Right cardiac atrium (tissue), 5 donors: ENCODE results near the gene MYH10. TPM values are rescaled to one million over a fixed set of nuclear protein-coding genes. Genes with fewer than 3 reads are reported as not detected.

ENCODE experiments used
- ATAC-seq, 2 donors: fragments of 200-7000 bp; cut with Tn5 transposase; one replicate each; pipeline versions ENCODE4 v1.8.0 to v1.9.1; 2020; ENCODE audit warnings: moderate library complexity in 2 of 2, mild to moderate bottlenecking in 1 of 2
- DNase-seq, 3 donors: peaks; one replicate each; pipeline ENCODE4 v3.0.0-alpha.2; 2020
- H3K27ac ChIP-seq: one replicate; pipeline ENCODE4 v1.5.1; 2013; ENCODE audit warnings: mild to moderate bottlenecking, low read length, control low read depth, moderate library complexity
- H3K27me3 ChIP-seq: one replicate; pipeline ENCODE4 v1.6.1; 2013; ENCODE audit not compliant: control insufficient read depth, insufficient read depth
- H3K4me1 ChIP-seq: one replicate; pipeline ENCODE4 v1.6.1; 2013; ENCODE audit warnings: low read length; ENCODE audit not compliant: control insufficient read depth, insufficient read depth
- H3K4me3 ChIP-seq: one replicate; pipeline ENCODE4 v1.5.1; 2013; ENCODE audit warnings: low read length, control low read depth
- H3K9me3 ChIP-seq: one replicate; pipeline ENCODE4 v1.6.1; 2013; ENCODE audit warnings: low read length; ENCODE audit not compliant: control insufficient read depth
- WGBS: extraction: QIAGEN DNeasy Blood & Tissue Kit; methylation state at CpG from one replicate; pipeline ENCODE4 v1.1.7; 2013; 5-methylcytosine and 5-hydroxymethylcytosine counted together
- intact Hi-C, 4 donors: fragments of 100-400 bp; cut with DNase I; formaldehyde crosslinking; loops; one replicate each; pipeline versions ENCODE4 v1.11.0 to v1.14.0; 2022 to 2023
- polyA plus RNA-seq: library from polyadenylated mRNA; stranded (reverse); fragments of 200-250 nt; gene quantifications from one replicate; pipeline ENCODE4 v1.2.3, GENCODE V29; 2013
- total RNA-seq, 4 donors: library from RNA; stranded (reverse); fragmentation: NEBNext Ultra II Directional; extraction: Animal tissue kit (Norgen Biotek cat#: 25700); gene quantifications; one replicate each; pipeline ENCODE4 v1.2.1, GENCODE V29; 2021
- donor health status: healthy with polysubstance abuse.
- donor health status: DM: no; HTN: yes; CAD: no.
- donor health status: DM: no; HTN: no; CAD: no.
- donor health status: DM: no; HTN: yes; CAD: no; lungs with severe emphysema.
- donor health status: DM: yes; HTN: yes; CAD: no.

The MYH10 gene
- total and polyA plus RNA-seq, 5 donors: 21.8 to 75.2 (median 58.4) TPM

DNA sequence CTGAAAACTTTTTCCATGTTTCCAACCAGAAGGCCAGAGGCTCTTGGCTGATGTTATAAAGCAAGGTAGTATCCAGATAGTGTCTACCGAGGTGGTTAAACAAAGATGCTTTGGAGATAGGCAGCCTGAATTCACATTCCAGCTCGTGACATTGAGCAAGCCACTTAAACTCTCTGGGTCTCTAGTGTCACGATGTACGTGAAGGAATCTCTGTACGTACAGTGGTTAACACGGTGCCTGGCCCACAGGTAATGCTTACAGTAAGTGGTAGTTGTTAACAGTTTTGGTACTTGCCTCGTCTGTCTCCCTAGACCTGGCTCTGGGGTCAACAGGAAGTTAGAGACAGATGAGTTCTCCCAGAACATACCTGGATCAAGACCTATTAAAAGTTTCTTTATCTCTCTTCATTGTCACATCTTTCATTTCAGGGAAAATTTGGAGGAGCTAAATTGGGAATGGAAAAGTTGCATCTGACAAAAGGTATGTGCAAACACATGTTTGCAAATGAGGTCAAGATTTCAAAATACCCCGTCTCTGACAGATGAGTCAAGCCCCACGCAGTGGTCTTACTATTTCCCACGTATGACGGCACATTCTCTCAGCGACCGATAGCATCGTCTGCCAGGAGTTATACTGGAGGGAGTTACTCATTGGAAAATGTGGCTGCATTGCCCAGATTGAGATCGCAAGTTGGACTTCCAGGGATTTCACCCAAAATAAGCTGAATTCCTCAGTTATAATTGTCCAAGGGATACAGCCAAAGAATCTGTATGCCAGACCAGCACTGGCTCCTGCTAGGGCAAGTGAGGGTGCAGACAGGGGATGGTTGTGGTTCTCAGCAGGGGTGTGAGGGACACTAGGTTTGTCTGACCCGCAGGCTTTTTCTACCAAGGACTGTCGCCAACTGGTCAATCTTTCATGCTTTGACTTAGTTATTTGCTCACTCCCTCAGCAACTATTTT lies 18.9 kb upstream of the MYH10 start:
- DNase-seq (peak in 1 of 3 donors; percentile 59), ATAC-seq (peak; percentile 85 to 90)
- no peaks in the 10 kb centered on the region for H3K9me3 ChIP-seq
- intact Hi-C loops: no loop called here
- no peak overlapping the region for H3K27ac ChIP-seq
- WGBS: 75% methylated on average over 17 of the region's 17 CpGs
- no peaks in the 10 kb centered on the region for H3K4me1 ChIP-seq
- no peaks in the 10 kb centered on the region for H3K27me3 ChIP-seq
- no peak overlapping the region for H3K4me3 ChIP-seq

GRCh38 chr17:8647956-8648355 lies 17.4 kb upstream of the MYH10 start:
- intact Hi-C loops: no loop called here
- WGBS: 89% methylated on average over 7 of the region's 7 CpGs
- ATAC-seq: no peak

DNA sequence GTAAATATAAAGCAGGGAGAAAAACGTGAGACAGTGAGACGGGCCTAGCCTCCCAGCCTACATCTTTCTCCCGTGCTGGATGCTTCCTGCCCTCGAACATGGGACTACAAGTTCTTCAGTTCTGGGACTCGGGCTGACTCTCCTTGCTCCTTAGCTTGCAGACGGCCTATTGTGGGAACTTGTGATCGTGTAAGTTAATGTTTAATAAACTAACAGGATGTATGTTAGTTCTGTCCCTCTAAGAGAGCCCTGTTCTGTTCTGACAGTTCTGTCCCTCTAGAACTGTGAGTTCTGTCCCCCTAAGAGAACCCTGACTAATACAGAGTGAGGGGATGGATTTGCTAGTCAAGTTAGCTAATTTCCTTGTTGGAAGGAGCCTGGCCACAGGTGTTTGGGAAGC lies 16.7 kb upstream of the MYH10 start:
- no peaks in the 10 kb centered on the region for H3K9me3 ChIP-seq
- H3K4me1 ChIP-seq: no peaks in the 10 kb centered on the region
- no peaks in the 10 kb centered on the region for H3K27me3 ChIP-seq
- 88% methylated on average over 7 of the region's 7 CpGs for WGBS
- H3K27ac ChIP-seq: no peak overlapping the region
- ATAC-seq (no peak), DNase-seq (no peak)
- no peak overlapping the region for H3K4me3 ChIP-seq
- intact Hi-C loops: no loop called here

More at GRCh38 chr17:8647956-8648355, 17.4 kb upstream of the MYH10 start:
- H3K9me3 ChIP-seq: no peaks in the 10 kb centered on the region
- no peak overlapping the region for H3K27ac ChIP-seq
- no peaks in the 10 kb centered on the region for H3K27me3 ChIP-seq
- H3K4me3 ChIP-seq: no peak overlapping the region
- no peak for DNase-seq
- no peaks in the 10 kb centered on the region for H3K4me1 ChIP-seq

DNA sequence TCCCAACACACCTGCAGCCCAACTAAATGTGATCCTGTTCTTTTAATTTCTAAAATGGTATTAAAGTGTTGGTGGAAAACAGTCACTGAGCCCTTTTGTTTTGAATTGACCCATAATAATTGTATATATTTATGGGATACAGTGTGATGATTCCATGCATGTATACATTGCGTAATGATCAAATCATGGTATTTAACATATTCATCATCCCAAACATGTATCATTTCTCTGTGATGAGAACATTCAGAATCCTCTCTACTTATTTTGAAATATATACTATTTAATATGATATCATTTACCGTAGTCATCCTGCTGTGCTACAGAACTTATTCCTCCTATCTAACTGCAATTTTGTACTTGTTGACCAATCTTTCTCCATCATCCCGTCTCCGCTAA lies 14.0 kb upstream of the MYH10 start:
- WGBS: 96% methylated on average over 4 of the region's 4 CpGs
- H3K4me3 ChIP-seq: no peak overlapping the region
- ATAC-seq: no peak
- no peak for DNase-seq
- no peaks in the 10 kb centered on the region for H3K27me3 ChIP-seq
- no peaks in the 10 kb centered on the region for H3K9me3 ChIP-seq
- H3K4me1 ChIP-seq: no peaks in the 10 kb centered on the region
- intact Hi-C loops: no loop called here
- no peak overlapping the region for H3K27ac ChIP-seq

DNA sequence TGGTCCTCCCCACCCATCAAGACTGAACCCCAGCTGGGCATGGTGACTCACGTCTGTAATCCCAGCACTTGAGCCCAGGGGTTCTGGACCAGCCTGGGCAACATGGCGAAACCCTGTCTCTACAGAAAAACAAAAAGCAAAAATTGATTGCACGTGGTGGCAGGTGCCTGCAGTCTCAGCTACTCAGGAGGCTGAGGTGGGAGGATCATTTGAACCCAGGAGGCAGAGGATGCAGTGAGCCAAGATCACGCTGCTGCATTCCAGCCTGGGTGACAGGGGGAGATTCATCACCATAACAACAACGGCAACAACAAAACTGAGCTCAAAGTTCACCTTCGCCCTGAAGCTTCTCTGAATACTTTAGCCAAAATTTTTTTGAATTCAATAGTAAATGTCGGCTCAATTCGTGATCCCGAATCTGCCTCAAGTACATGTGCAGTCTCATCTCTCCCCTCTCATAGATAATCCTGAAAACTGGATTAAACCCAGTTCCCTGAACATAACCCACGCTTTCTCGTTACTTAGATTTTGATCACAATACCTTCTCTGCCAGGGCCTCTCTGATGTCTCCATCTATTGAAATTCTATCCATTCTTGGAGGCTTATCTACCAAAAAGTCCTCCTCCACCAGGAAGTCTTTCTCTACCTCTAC lies 13.5 kb upstream of the MYH10 start:
- no peak for ATAC-seq
- intact Hi-C loops: no loop called here
- H3K4me1 ChIP-seq: no peaks in the 10 kb centered on the region
- no peak overlapping the region for H3K4me3 ChIP-seq
- WGBS: 83% methylated on average over 11 of the region's 11 CpGs
- no peak for DNase-seq
- H3K27ac ChIP-seq: no peak overlapping the region
- H3K27me3 ChIP-seq: no peaks in the 10 kb centered on the region
- H3K9me3 ChIP-seq: no peaks in the 10 kb centered on the region

DNA sequence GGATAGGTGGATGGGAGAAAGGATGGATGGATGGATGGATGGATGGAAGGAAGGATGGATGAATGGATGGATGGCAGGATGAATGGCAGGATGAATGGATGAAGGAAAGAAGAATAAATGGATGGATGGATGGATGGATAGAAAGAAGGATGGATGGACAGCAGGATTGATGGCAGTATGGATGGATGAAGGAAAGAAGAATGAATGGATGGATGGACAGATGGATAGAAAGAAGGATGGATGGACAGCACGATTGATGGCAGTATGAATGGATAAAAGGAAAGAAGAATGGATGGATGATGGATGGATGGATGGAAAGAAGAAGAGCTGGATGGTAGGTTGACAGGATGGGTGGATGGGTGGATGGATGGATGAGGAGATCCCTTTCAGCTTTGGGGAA lies 9.2 kb upstream of the MYH10 start:
- Histone ChIP-seq H3K27ac (no peak overlapping the region), H3K4me1 (no peaks in the 10 kb centered on the region), H3K9me3 (no peaks in the 10 kb centered on the region), H3K4me3 (no peak overlapping the region), H3K27me3 (no peaks in the 10 kb centered on the region)
- no peak for DNase-seq
- WGBS: 90% methylated on average over 1 of the region's 1 CpG
- ATAC-seq: no peak
- intact Hi-C loops: loop anchor here in 1 of 4 donors (10.0 kb wide), 1 partner anchor 105 kb away; the partner anchor contains the start of gene CCDC42

DNA sequence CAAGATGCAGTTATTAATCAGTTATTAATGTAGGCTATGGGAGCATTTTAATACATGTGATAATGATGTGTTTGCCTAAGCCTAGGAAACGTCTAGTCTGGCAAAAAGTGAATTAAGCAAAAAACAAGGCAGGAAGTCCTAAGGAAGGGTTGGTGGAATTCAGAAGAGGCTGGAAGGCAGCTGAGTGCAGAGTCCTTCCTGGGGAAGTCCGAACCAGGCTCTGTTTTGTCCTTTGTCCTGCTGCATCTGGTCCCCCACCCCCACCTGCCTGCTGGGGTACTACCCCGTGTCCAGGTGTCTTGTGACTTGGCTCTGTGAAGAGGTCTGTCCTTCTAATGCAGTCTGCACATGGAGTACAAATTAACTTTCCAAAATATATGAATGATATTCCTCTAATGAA lies 1.5 kb upstream of the MYH10 start:
- ATAC-seq (no peak), DNase-seq (no peak)
- no peaks in the 10 kb centered on the region for H3K27me3 ChIP-seq
- WGBS: 28% methylated on average over 3 of the region's 3 CpGs
- H3K4me1 ChIP-seq: no peaks in the 10 kb centered on the region
- H3K4me3 ChIP-seq: no peak overlapping the region
- no peak overlapping the region for H3K27ac ChIP-seq
- intact Hi-C loops: loop anchor here in 2 of 4 donors (5.0 to 10.0 kb wide), 2 partner anchors 70 to 113 kb away; partner anchors contain the start of gene CCDC42 (in 1 of the 2)
- no peaks in the 10 kb centered on the region for H3K9me3 ChIP-seq

GRCh38 chr17:8631554-8631877 lies 991 bp upstream of the MYH10 start:
- WGBS: 2% methylated on average over 13 of the region's 13 CpGs
- H3K9me3 ChIP-seq: no peaks in the 10 kb centered on the region
- DNase-seq: no peak
- intact Hi-C loops: loop anchor here in 2 of 4 donors (5.0 to 10.0 kb wide), 2 partner anchors 71 to 113 kb away; partner anchors contain the start of gene CCDC42 (in 1 of the 2)
- peak overlapping the region; percentile 77 for H3K27ac ChIP-seq
- no peaks in the 10 kb centered on the region for H3K4me1 ChIP-seq
- no peak for ATAC-seq
- peak overlapping the region; percentile 88 for H3K4me3 ChIP-seq
- no peaks in the 10 kb centered on the region for H3K27me3 ChIP-seq

GRCh38 chr17:8630802-8631553 lies 453 bp upstream of the MYH10 start:
- Histone ChIP-seq H3K4me3 (peak overlapping the region; percentile 88), H3K4me1 (no peaks in the 10 kb centered on the region), H3K27me3 (no peaks in the 10 kb centered on the region), H3K27ac (peak overlapping the region; percentile 77), H3K9me3 (no peaks in the 10 kb centered on the region)
- peak; percentile 99 for ATAC-seq
- intact Hi-C loops: loop anchor here in 2 of 4 donors (5.0 to 10.0 kb wide), 2 partner anchors 71 to 114 kb away; partner anchors contain the start of gene CCDC42 (in 1 of the 2)
- DNase-seq: peak; percentile 98 to 99 (median 99)
- WGBS: under 1% methylated on average over 85 of the region's 85 CpGs

DNA sequence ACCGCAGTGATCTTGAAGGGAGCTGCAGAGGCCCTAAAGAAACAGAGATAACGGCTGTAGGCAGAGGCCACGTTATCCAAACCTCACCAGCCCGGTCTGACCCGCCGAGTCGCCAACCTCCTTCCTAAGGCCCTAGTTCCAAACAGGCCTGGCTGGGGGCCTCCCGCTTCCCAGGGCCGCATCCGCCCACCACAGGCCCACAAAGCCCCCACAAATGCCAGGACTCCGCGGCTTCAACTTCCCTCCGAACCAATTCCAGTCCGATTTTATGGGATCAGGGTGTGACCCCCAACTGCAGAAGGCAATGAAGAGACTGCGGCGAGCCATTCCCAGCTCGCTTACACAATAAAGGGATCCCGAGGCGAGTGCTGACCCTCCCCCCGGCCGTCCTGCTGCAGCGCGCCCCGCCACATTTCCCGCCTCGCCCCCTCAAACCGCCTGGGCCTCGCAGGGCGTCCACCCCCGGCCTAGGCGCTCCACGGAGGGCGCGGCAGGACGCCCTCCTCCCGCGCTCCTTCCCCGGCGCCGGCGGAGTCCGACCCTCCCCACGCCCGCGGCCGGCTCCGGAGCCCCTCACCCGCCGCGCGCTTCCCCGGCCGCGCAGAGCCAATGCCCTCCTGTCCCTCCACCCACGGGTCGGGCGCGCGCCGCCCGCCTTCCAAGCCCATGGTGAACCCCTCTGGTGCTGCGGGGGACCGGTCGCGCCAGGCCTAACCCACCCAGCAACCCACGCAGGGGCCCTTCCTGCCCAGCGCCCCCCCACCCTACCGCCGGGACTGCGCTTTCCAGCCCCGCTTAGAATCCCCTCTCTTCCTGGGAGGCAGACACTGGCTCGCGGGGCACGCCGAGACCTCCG lies 926 bp downstream of the MYH10 start:
- Histone ChIP-seq H3K4me3 (peak overlapping the region; percentile 88), H3K9me3 (no peaks in the 10 kb centered on the region), H3K27ac (peak overlapping the region; percentile 23), H3K27me3 (no peaks in the 10 kb centered on the region), H3K4me1 (no peaks in the 10 kb centered on the region)
- WGBS: under 1% methylated on average over 76 of the region's 76 CpGs
- ATAC-seq: peak; percentile 10 to 34
- peak; percentile 45 to 76 (median 76) for DNase-seq
- intact Hi-C loops: loop anchor here in 2 of 4 donors (5.0 to 10.0 kb wide), 2 partner anchors 73 to 115 kb away; partner anchors contain the start of gene CCDC42 (in 1 of the 2)
